HG03060 (cell line): ENCODE data around the gene PLEKHG5.
"Not testable (repeated sequence)": the region's sequence is repeated elsewhere in the genome, so short reads cannot be mapped to it uniquely, and the experiment has no call there.

ENCODE experiments used
- ATAC-seq: cut with Tn5 transposase; IDR thresholded peaks from one replicate; pipeline ENCODE4 v1.9.1; 2021; ENCODE audit warnings: low read depth, moderate number of reproducible peaks; ENCODE audit not compliant: unreplicated experiment

The PLEKHG5 gene

GRCh38 chr1:6497215-6497866, 5.9 kb upstream of the PLEKHG5 start:
- ATAC-seq, result no peak

GRCh38 chr1:6496890-6497214, 5.4 kb upstream of the PLEKHG5 start:
- ATAC-seq, result no peak

- ATAC-seq, result no peak
Measured at GRCh38 chr1:6496365-6496721, 4.9 kb upstream of the PLEKHG5 start.

GRCh38 chr1:6495540-6496364, 4.3 kb upstream of the PLEKHG5 start:
- no peak for ATAC-seq

GRCh38 chr1:6495041-6495441, 3.6 kb upstream of the PLEKHG5 start:
- ATAC-seq, result no peak

- no peak for ATAC-seq
Measured at GRCh38 chr1:6494627-6495026, 3.2 kb upstream of the PLEKHG5 start.

- ATAC-seq, result not testable (repeated sequence)
Measured at GRCh38 chr1:6493834-6494223, 2.4 kb upstream of the PLEKHG5 start.

- no peak for ATAC-seq
Measured at GRCh38 chr1:6491966-6492365, 499 bp upstream of the PLEKHG5 start.

- ATAC-seq, result no peak
Measured at GRCh38 chr1:6491081-6491449, 402 bp downstream of the PLEKHG5 start.

- no peak for ATAC-seq
Measured at GRCh38 chr1:6490181-6491080, 1.0 kb downstream of the PLEKHG5 start.

- ATAC-seq, result no peak
Measured at GRCh38 chr1:6489799-6490180, 1.7 kb downstream of the PLEKHG5 start.

GRCh38 chr1:6489383-6489765, 2.1 kb downstream of the PLEKHG5 start:
- ATAC-seq, result no peak

- no peak for ATAC-seq
Measured at GRCh38 chr1:6488602-6489382, 2.7 kb downstream of the PLEKHG5 start.

GRCh38 chr1:6487804-6488484, 3.5 kb downstream of the PLEKHG5 start:
- ATAC-seq, result no peak

GRCh38 chr1:6486433-6487011, 4.9 kb downstream of the PLEKHG5 start:
- no peak for ATAC-seq

GRCh38 chr1:6485168-6486101, 6.0 kb downstream of the PLEKHG5 start:
- ATAC-seq, result no peak

- no peak for ATAC-seq
Measured at GRCh38 chr1:6484826-6485167, 6.7 kb downstream of the PLEKHG5 start.

GRCh38 chr1:6483761-6484117, 7.7 kb downstream of the PLEKHG5 start:
- ATAC-seq, result no peak
